Naive thymus-derived CD4-positive, alpha-beta T cell (primary cell): ENCODE measurements around the gene ZNRF3. TPM values are rescaled to one million over a fixed set of nuclear protein-coding genes. Genes with fewer than 3 reads are reported as not detected.

ENCODE experiments used
- ATAC-seq: fragments of 150-1000 bp; cut with Tn5 transposase; 2 replicates; pipeline ENCODE4 v1.10.0; 2021; ENCODE audit warnings: mild to moderate bottlenecking, moderate library complexity
- CTCF ChIA-PET: fragments of 350-600 bp; sonication (Branson Sonifier 250); formaldehyde crosslinking; loops from one replicate; lab custom pipeline; 2021; ENCODE audit warnings: antibody characterized with exemption; lab: Charles Lee
- POLR2A ChIA-PET: fragments of 350-600 bp; sonication (Branson Sonifier 250); formaldehyde crosslinking; loops from one replicate; lab custom pipeline; 2021; ENCODE audit warnings: antibody characterized with exemption, inconsistent platforms; lab: Charles Lee
- DNase-seq, 9 donors: peaks; one replicate each; pipeline versions ENCODE4 v3.0.0 to v3.0.0-alpha.2; 2020 to 2022; ENCODE audit warnings: mixed read lengths in 1 of 9
- H3K27ac ChIP-seq: one replicate; pipeline ENCODE4 v1.7.0; 2013; ENCODE audit warnings: mild to moderate bottlenecking, low read depth, low read length, moderate library complexity
- H3K27me3 ChIP-seq, 2 donors: one replicate each; pipeline ENCODE4 v1.7.0; 2013; ENCODE audit warnings: low read length in 2 of 2, mild to moderate bottlenecking in 2 of 2, moderate library complexity in 2 of 2; ENCODE audit not compliant: control insufficient read depth in 2 of 2, insufficient read depth in 2 of 2
- H3K36me3 ChIP-seq, 3 experiments: 1 replicate in 2 of 3; 2 replicates in 1 of 3; pipeline ENCODE4 v1.7.0; 2013; ENCODE audit warnings: low read length in 3 of 3, mild to moderate bottlenecking in 3 of 3, moderate library complexity in 1 of 3; ENCODE audit not compliant: insufficient read depth in 3 of 3, control insufficient read depth in 2 of 3
- H3K4me1 ChIP-seq, 2 donors: one replicate each; pipeline ENCODE4 v1.7.0; 2013; ENCODE audit warnings: low read length in 2 of 2, mild to moderate bottlenecking in 2 of 2, moderate library complexity in 1 of 2; ENCODE audit not compliant: control insufficient read depth in 2 of 2, insufficient read depth in 2 of 2
- H3K4me3 ChIP-seq: 2 replicates; pipeline ENCODE4 v1.7.0; 2013; ENCODE audit warnings: mild to moderate bottlenecking, low read length
- H3K9me3 ChIP-seq, 3 experiments: 1 replicate in 2 of 3; 2 replicates in 1 of 3; pipeline ENCODE4 v1.7.0; 2013; ENCODE audit warnings: low read length in 3 of 3; ENCODE audit not compliant: control insufficient read depth in 2 of 3
- H3K27ac Mint-ChIP-seq, 9 donors: one replicate each; pipeline ENCODE4 v1.8.0; 2020 to 2022; ENCODE audit warnings: mixed read lengths in 9 of 9, mild to moderate bottlenecking in 8 of 9, moderate library complexity in 5 of 9, inconsistent platforms in 2 of 9
- H3K27me3 Mint-ChIP-seq, 5 donors: one replicate each; pipeline ENCODE4 v1.8.0; 2021 to 2022; ENCODE audit warnings: mixed read lengths in 5 of 5, mild to moderate bottlenecking in 1 of 5
- H3K36me3 Mint-ChIP-seq, 5 donors: one replicate each; pipeline ENCODE4 v1.8.0; 2020 to 2022; ENCODE audit warnings: mixed read lengths in 5 of 5, mild to moderate bottlenecking in 3 of 5, inconsistent platforms in 1 of 5
- H3K4me1 Mint-ChIP-seq, 7 donors: one replicate each; pipeline ENCODE4 v1.8.0; 2020 to 2022; ENCODE audit warnings: mixed read lengths in 7 of 7, mild to moderate bottlenecking in 3 of 7, inconsistent platforms in 1 of 7
- H3K4me3 Mint-ChIP-seq, 10 donors: one replicate each; pipeline ENCODE4 v1.8.0; 2020 to 2022; ENCODE audit warnings: mild to moderate bottlenecking in 10 of 10, mixed read lengths in 10 of 10, moderate library complexity in 6 of 10, inconsistent platforms in 2 of 10
- H3K9me3 Mint-ChIP-seq, 11 donors: one replicate each; pipeline ENCODE4 v1.8.0; 2020 to 2022; ENCODE audit warnings: mixed read lengths in 11 of 11, mild to moderate bottlenecking in 4 of 11, inconsistent platforms in 1 of 11, moderate library complexity in 1 of 11
- intact Hi-C, 2 donors: fragments of 100-400 bp; cut with micrococcal nuclease; formaldehyde crosslinking; loops; one replicate each; pipeline ENCODE4 v1.15.1; 2023
- polyA plus RNA-seq, 2 donors: library from polyadenylated mRNA; unstranded; fragments of 300-500 nt; fragmentation: Illumina TruSeq; gene quantifications; one replicate each; pipeline ENCODE4 v1.2.3, GENCODE V29; 2021
- total RNA-seq, 6 experiments: library from RNA in 5 of 6; stranded (reverse) in 5 of 6; gene quantifications; 1 replicate in 5 of 6; 2 replicates in 1 of 6; pipeline ENCODE4 v1.2.3 and lab custom pipeline; 2021 to 2026

Gene ZNRF3
- total and polyA plus RNA-seq, 7 experiments from 2014 or later, result 0.22 to 0.98 (median 0.63) TPM

- no peaks in the 10 kb centered on the region for H3K27me3 ChIP-seq
- H3K27me3 Mint-ChIP-seq, result peaks cover 5 to 26% (median 7%) of the 10 kb centered on the region in 5 donors
- no peak overlapping the region for H3K27ac Mint-ChIP-seq
- H3K4me1 ChIP-seq, result no peaks in the 10 kb centered on the region
- intact Hi-C loops, result no loop called here
- ChIA-PET CTCF (interaction anchor here (0.6 kb wide), 1 partner anchor 84 kb away, joined by 4 read pairs; no protein-coding TSS in a partner anchor), POLR2A (no interaction called here)
- no peaks in the 10 kb centered on the region for H3K36me3 ChIP-seq
- H3K36me3 Mint-ChIP-seq, result peaks cover 0 to 37% (median 19%) of the 10 kb centered on the region in 5 donors
- H3K4me3 ChIP-seq, result no peak overlapping the region
- H3K4me1 Mint-ChIP-seq, result no peaks in the 10 kb centered on the region
- no peak overlapping the region for H3K27ac ChIP-seq
- no peak for DNase-seq
- ATAC-seq, result no peak
- H3K4me3 Mint-ChIP-seq, result no peak overlapping the region
- H3K9me3 Mint-ChIP-seq, result peaks cover 0 to 13% (median 7%) of the 10 kb centered on the region in 11 donors
- no peaks in the 10 kb centered on the region for H3K9me3 ChIP-seq
Observed at GRCh38 chr22:28986366-28986765, 103.0 kb downstream of the ZNRF3 start.

DNA sequence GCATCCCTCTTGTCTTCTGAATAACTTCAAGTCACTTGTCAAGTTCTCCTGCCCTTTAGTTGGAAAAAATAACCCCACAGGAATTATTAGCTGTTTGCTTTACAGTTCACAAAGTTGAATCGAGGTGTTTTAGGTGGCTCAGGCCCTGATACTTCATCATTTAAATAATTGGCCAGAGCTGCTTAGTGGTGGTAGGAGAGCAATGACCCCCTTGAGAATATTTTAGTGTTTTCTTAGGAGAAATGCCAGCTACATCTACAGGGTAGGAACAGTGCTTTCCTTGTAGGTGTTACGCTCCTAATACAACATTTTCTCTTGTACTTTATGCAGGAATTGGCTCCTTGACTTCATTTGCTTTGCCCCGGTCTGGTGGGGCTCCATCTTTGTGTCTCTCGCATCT is 105.1 kb downstream of the ZNRF3 start:
- Mint-ChIP-seq H3K9me3 (peaks cover 0 to 13% (median 7%) of the 10 kb centered on the region in 11 donors), H3K4me1 (no peaks in the 10 kb centered on the region), H3K4me3 (no peak overlapping the region), H3K27me3 (peaks cover 1 to 20% (median 4%) of the 10 kb centered on the region in 5 donors), H3K36me3 (peaks cover 0 to 49% (median 21%) of the 10 kb centered on the region in 5 donors), H3K27ac (no peak overlapping the region)
- H3K36me3 ChIP-seq, result no peaks in the 10 kb centered on the region
- H3K9me3 ChIP-seq, result no peaks in the 10 kb centered on the region
- CTCF ChIA-PET, result no interaction called here
- intact Hi-C loops, result no loop called here
- no peaks in the 10 kb centered on the region for H3K4me1 ChIP-seq
- no peaks in the 10 kb centered on the region for H3K27me3 ChIP-seq
- ATAC-seq (no peak), DNase-seq (no peak)
- H3K4me3 ChIP-seq, result no peak overlapping the region
- H3K27ac ChIP-seq, result no peak overlapping the region
- POLR2A ChIA-PET, result no interaction called here

DNA sequence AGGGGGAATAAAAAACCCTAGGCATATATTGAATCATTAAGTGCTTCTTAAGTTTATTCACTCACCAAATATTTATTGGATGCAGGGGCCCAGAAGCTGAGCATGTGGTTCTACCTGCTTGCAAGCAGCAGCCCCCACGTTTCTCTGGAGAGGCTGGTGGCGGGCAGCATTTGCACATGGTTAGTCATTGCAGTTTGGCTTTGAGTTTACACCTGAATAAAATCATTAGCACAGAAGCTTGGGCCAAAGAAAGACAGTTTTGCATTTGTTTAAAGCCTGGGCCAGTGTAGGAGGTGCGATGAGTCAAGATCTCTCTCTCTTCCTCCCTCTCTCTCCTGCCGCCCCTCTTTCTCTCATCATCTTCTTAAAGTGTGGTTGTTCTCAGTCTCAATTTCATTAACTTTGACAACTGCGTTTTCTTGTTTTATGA is 105.7 kb downstream of the ZNRF3 start:
- DNase-seq (no peak), ATAC-seq (no peak)
- Mint-ChIP-seq H3K36me3 (peaks cover 0 to 49% (median 21%) of the 10 kb centered on the region in 5 donors), H3K9me3 (peaks cover 0 to 13% (median 7%) of the 10 kb centered on the region in 11 donors), H3K4me1 (no peaks in the 10 kb centered on the region), H3K27me3 (peaks cover 0 to 21% (median 4%) of the 10 kb centered on the region in 5 donors), H3K27ac (no peak overlapping the region), H3K4me3 (no peak overlapping the region)
- H3K4me1 ChIP-seq, result no peaks in the 10 kb centered on the region
- H3K4me3 ChIP-seq, result no peak overlapping the region
- CTCF ChIA-PET, result interaction anchor here (0.6 kb wide), 1 partner anchor 55 kb away, joined by 3 read pairs; no protein-coding TSS in a partner anchor
- H3K36me3 ChIP-seq, result no peaks in the 10 kb centered on the region
- no peaks in the 10 kb centered on the region for H3K27me3 ChIP-seq
- H3K27ac ChIP-seq, result no peak overlapping the region
- POLR2A ChIA-PET, result no interaction called here
- H3K9me3 ChIP-seq, result no peaks in the 10 kb centered on the region
- intact Hi-C loops, result no loop called here

DNA sequence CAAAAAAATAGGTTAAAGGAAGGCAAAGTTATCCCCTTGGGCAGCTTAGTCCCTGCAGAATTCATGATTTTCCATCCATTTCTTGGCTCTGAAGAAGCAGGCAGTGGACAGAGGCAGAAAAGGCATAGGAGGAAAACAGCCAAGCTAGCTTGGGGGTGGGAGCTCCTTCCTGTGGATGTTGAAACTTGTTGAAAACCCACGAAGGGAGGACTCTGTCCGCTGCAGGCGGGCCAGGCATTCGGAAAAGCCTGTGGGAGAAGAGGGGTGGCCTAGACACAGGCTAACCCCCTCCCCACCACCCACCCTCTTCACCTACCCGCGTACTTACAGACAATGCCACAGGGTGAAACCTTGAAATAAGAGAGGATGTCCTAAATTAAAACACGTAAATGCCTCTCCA is 106.1 kb downstream of the ZNRF3 start:
- ChIA-PET POLR2A (no interaction called here), CTCF (interaction anchor here (0.6 kb wide), 1 partner anchor 55 kb away, joined by 3 read pairs; no protein-coding TSS in a partner anchor)
- H3K4me1 Mint-ChIP-seq, result no peaks in the 10 kb centered on the region
- H3K4me1 ChIP-seq, result no peaks in the 10 kb centered on the region
- intact Hi-C loops, result no loop called here
- DNase-seq, result no peak
- no peak for ATAC-seq
- peaks cover 0 to 13% (median 7%) of the 10 kb centered on the region in 11 donors for H3K9me3 Mint-ChIP-seq
- H3K4me3 Mint-ChIP-seq, result no peak overlapping the region
- H3K27ac Mint-ChIP-seq, result no peak overlapping the region
- H3K4me3 ChIP-seq, result no peak overlapping the region
- H3K27ac ChIP-seq, result no peak overlapping the region
- H3K9me3 ChIP-seq, result no peaks in the 10 kb centered on the region
- H3K36me3 Mint-ChIP-seq, result peaks cover 0 to 49% (median 21%) of the 10 kb centered on the region in 5 donors
- no peaks in the 10 kb centered on the region for H3K36me3 ChIP-seq
- H3K27me3 ChIP-seq, result no peaks in the 10 kb centered on the region
- H3K27me3 Mint-ChIP-seq, result peaks cover 0 to 21% (median 4%) of the 10 kb centered on the region in 5 donors

GRCh38 chr22:28989912-28990311 is 106.5 kb downstream of the ZNRF3 start:
- Mint-ChIP-seq H3K4me1 (no peaks in the 10 kb centered on the region), H3K9me3 (peaks cover 0 to 13% (median 7%) of the 10 kb centered on the region in 11 donors), H3K36me3 (peaks cover 0 to 49% (median 21%) of the 10 kb centered on the region in 5 donors), H3K27ac (no peak overlapping the region), H3K27me3 (peaks cover 0 to 19% (median 5%) of the 10 kb centered on the region in 5 donors), H3K4me3 (no peak overlapping the region)
- intact Hi-C loops, result no loop called here
- Histone ChIP-seq H3K4me1 (no peaks in the 10 kb centered on the region), H3K36me3 (no peaks in the 10 kb centered on the region), H3K27me3 (no peaks in the 10 kb centered on the region), H3K9me3 (no peaks in the 10 kb centered on the region), H3K4me3 (no peak overlapping the region), H3K27ac (no peak overlapping the region)
- POLR2A ChIA-PET, result no interaction called here
- DNase-seq (no peak), ATAC-seq (no peak)
- CTCF ChIA-PET, result no interaction called here

- Histone ChIP-seq H3K4me3 (no peak overlapping the region), H3K27ac (no peak overlapping the region), H3K36me3 (no peaks in the 10 kb centered on the region), H3K27me3 (no peaks in the 10 kb centered on the region), H3K4me1 (no peaks in the 10 kb centered on the region), H3K9me3 (no peaks in the 10 kb centered on the region)
- no peak for ATAC-seq
- Mint-ChIP-seq H3K27me3 (peaks cover 0 to 8% (median 5%) of the 10 kb centered on the region in 5 donors), H3K9me3 (peaks cover 0 to 2% (median 0%) of the 10 kb centered on the region in 11 donors), H3K4me3 (no peak overlapping the region), H3K27ac (no peak overlapping the region), H3K36me3 (peaks cover 0 to 26% (median 14%) of the 10 kb centered on the region in 5 donors), H3K4me1 (no peaks in the 10 kb centered on the region)
- CTCF ChIA-PET, result no interaction called here
- DNase-seq, result no peak
- POLR2A ChIA-PET, result no interaction called here
- intact Hi-C loops, result no loop called here
Observed at GRCh38 chr22:28992565-28993356, 109.4 kb downstream of the ZNRF3 start.
